ENCODE measurements around the gene ERICH4.

ERICH4 gene

GRCh38 chr19:41456342-41456918 is 13.5 kb downstream of the ERICH4 start:
- TF ChIP-seq CTCF (IDR thresholded peaks at IDR 0.05; ENCODE audit: insufficient read depth, low read depth, low read length, missing control alignments): no peak
- no peak for DNase-seq (ENCODE audit: low read depth)
- H3K4me3 ChIP-seq (ENCODE audit: low read depth, low read length): no peak overlapping the region

GRCh38 chr19:41457241-41457640 is 14.3 kb downstream of the ERICH4 start:
- no peak for TF ChIP-seq CTCF (IDR thresholded peaks at IDR 0.05; ENCODE audit: insufficient read depth, low read depth, low read length, missing control alignments)
- H3K4me3 ChIP-seq (ENCODE audit: low read depth, low read length): no peak overlapping the region
- DNase-seq (ENCODE audit: low read depth): peak; percentile 89

- no peak for DNase-seq (ENCODE audit: low read depth)
- no peak overlapping the region for H3K4me3 ChIP-seq (ENCODE audit: low read depth, low read length)
- TF ChIP-seq CTCF (IDR thresholded peaks at IDR 0.05; ENCODE audit: insufficient read depth, low read depth, low read length, missing control alignments): no peak
These were observed 19.5 kb downstream of the ERICH4 start for GRCh38 chr19:41462497-41462896.

GRCh38 chr19:41463257-41464256 is 20.6 kb downstream of the ERICH4 start:
- DNase-seq (ENCODE audit: low read depth): peak; percentile 64
- 0 out of 2 replicates have a peak overlapping the region, but pooled peaks have one; percentile 0 for H3K4me3 ChIP-seq (ENCODE audit: low read depth, low read length)

- no peak for TF ChIP-seq CTCF (IDR thresholded peaks at IDR 0.05; ENCODE audit: insufficient read depth, low read depth, low read length, missing control alignments)
- peak; percentile 17 for DNase-seq (ENCODE audit: low read depth)
- H3K4me3 ChIP-seq (ENCODE audit: low read depth, low read length): no peak overlapping the region
These were observed 33.6 kb downstream of the ERICH4 start for GRCh38 chr19:41476583-41476982.

- H3K4me3 ChIP-seq (ENCODE audit: low read depth, low read length): no peak overlapping the region
- TF ChIP-seq CTCF (IDR thresholded peaks at IDR 0.05; ENCODE audit: insufficient read depth, low read depth, low read length, missing control alignments): no peak
- DNase-seq (ENCODE audit: low read depth): no peak
These were observed 35.2 kb downstream of the ERICH4 start for GRCh38 chr19:41478171-41478570.

Data from GM12865 (cell line).